ENCODE measurements around the gene MACROD2. TPM values are rescaled to one million over a fixed set of nuclear protein-coding genes. Genes with fewer than 3 reads are reported as not detected.

The MACROD2 gene
- total RNA-seq, 1 donor from 2014 or later, result 2.5 TPM

DNA sequence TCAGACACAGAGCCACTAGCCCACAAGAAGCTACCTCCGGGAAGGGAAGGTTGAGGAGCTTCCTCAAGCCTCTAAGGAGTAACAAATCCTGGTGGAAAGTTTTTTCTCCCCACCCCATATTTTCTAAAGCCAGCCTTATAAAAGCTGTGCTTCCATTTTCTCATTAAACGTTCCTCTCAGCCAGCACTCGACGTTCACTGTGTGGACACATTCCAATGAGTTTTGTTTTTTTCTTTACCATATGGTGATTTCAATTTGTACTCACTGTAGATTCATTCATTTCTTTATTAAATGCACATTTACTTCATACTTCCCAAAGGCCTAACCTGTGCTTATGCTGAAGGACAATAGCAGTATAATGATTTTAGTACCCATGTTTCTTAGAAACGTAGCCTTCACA lies 536.5 kb downstream of the MACROD2 start:
- Mint-ChIP-seq H3K9me3 (ENCODE audit: unreplicated experiment) (peaks cover 4% of the 10 kb centered on the region), H3K27ac (ENCODE audit: unreplicated experiment) (no peak overlapping the region), H3K4me3 (ENCODE audit: unreplicated experiment) (no peak overlapping the region), H3K27me3 (ENCODE audit: unreplicated experiment) (no peaks in the 10 kb centered on the region), H3K4me1 (ENCODE audit: unreplicated experiment) (no peaks in the 10 kb centered on the region), H3K36me3 (ENCODE audit: unreplicated experiment) (no peaks in the 10 kb centered on the region)
- DNase-seq (ENCODE audit: extremely low spot score, unreplicated experiment), result no peak
- TF ChIP-seq, protein P1, sequence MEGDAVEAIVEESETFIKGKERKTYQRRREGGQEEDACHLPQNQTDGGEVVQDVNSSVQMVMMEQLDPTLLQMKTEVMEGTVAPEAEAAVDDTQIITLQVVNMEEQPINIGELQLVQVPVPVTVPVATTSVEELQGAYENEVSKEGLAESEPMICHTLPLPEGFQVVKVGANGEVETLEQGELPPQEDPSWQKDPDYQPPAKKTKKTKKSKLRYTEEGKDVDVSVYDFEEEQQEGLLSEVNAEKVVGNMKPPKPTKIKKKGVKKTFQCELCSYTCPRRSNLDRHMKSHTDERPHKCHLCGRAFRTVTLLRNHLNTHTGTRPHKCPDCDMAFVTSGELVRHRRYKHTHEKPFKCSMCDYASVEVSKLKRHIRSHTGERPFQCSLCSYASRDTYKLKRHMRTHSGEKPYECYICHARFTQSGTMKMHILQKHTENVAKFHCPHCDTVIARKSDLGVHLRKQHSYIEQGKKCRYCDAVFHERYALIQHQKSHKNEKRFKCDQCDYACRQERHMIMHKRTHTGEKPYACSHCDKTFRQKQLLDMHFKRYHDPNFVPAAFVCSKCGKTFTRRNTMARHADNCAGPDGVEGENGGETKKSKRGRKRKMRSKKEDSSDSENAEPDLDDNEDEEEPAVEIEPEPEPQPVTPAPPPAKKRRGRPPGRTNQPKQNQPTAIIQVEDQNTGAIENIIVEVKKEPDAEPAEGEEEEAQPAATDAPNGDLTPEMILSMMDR (IDR thresholded peaks at IDR 0.05), result no peak

DNA sequence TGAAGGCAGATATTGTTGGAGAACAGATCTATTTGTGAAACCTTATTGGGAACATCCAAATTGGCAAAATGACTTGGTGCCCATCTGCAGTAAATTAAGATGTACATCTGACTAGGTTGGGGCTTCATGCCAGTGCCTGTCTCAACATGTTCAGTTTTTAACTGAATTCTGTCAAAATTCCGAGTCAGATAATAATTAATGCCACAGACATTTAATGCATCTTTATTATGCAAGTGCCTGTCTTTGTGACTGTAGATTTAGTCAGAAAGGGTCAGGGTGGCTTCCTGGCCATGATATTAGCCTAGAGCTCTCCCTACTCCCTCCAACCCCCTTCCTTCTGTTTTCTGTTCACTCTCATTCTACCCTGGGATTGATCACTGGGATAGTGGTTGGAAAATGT lies 541.4 kb downstream of the MACROD2 start:
- TF ChIP-seq, protein P1 (IDR thresholded peaks at IDR 0.05), result no peak
- DNase-seq (ENCODE audit: extremely low spot score, unreplicated experiment), result no peak
- no peaks in the 10 kb centered on the region for H3K27me3 Mint-ChIP-seq (ENCODE audit: unreplicated experiment)
- H3K36me3 Mint-ChIP-seq (ENCODE audit: unreplicated experiment), result no peaks in the 10 kb centered on the region
- no peaks in the 10 kb centered on the region for H3K4me1 Mint-ChIP-seq (ENCODE audit: unreplicated experiment)
- H3K4me3 Mint-ChIP-seq (ENCODE audit: unreplicated experiment), result no peak overlapping the region
- H3K9me3 Mint-ChIP-seq (ENCODE audit: unreplicated experiment), result no peaks in the 10 kb centered on the region
- H3K27ac Mint-ChIP-seq (ENCODE audit: unreplicated experiment), result no peak overlapping the region

DNA sequence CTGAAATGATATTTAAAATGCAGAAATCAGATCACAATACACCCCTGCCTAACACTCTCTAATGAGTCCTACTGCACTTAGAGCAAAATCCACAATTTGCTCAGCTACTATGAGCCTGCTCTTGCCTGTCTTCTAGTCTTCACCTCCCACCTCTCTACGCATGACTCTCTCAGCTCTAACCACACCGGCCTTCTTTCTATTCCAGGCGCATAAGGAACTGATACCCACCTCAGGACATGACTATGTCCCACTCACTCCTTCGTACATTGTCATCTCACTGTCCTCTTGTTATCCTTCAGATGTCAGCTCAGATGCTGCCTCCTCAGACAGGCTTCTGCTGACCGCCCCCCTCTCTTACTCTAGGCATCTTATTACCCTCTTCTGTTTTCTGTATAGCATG lies 543.1 kb downstream of the MACROD2 start:
- no peaks in the 10 kb centered on the region for H3K27me3 Mint-ChIP-seq (ENCODE audit: unreplicated experiment)
- no peaks in the 10 kb centered on the region for H3K36me3 Mint-ChIP-seq (ENCODE audit: unreplicated experiment)
- no peak overlapping the region for H3K4me3 Mint-ChIP-seq (ENCODE audit: unreplicated experiment)
- TF ChIP-seq, protein P1 (IDR thresholded peaks at IDR 0.05), result no peak
- H3K27ac Mint-ChIP-seq (ENCODE audit: unreplicated experiment), result no peak overlapping the region
- H3K9me3 Mint-ChIP-seq (ENCODE audit: unreplicated experiment), result no peaks in the 10 kb centered on the region
- DNase-seq (ENCODE audit: extremely low spot score, unreplicated experiment), result no peak
- H3K4me1 Mint-ChIP-seq (ENCODE audit: unreplicated experiment), result no peaks in the 10 kb centered on the region

DNA sequence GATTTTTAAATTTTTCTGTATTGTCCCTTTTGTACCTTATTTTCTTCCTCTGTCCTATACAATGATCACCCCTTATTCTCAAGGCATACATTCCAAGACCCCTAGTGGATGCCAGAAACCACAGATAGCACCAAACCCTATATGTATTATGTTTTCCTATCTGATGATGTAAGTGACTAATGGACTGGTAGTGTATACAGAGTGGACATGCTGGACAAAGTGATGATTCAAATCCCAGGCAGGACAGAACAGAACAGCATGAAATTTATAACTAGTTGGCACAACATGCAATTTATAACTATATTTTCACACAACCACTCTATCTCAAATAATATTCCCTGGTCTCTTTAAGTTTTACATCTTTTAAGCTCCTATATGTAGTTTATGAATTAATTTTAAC lies 547.7 kb downstream of the MACROD2 start:
- no peak for DNase-seq (ENCODE audit: extremely low spot score, unreplicated experiment)
- H3K36me3 Mint-ChIP-seq (ENCODE audit: unreplicated experiment), result no peaks in the 10 kb centered on the region
- TF ChIP-seq, protein P1 (IDR thresholded peaks at IDR 0.05), result no peak
- no peak overlapping the region for H3K27ac Mint-ChIP-seq (ENCODE audit: unreplicated experiment)
- H3K27me3 Mint-ChIP-seq (ENCODE audit: unreplicated experiment), result no peaks in the 10 kb centered on the region
- H3K4me3 Mint-ChIP-seq (ENCODE audit: unreplicated experiment), result no peak overlapping the region
- H3K9me3 Mint-ChIP-seq (ENCODE audit: unreplicated experiment), result no peaks in the 10 kb centered on the region
- no peaks in the 10 kb centered on the region for H3K4me1 Mint-ChIP-seq (ENCODE audit: unreplicated experiment)

DNA sequence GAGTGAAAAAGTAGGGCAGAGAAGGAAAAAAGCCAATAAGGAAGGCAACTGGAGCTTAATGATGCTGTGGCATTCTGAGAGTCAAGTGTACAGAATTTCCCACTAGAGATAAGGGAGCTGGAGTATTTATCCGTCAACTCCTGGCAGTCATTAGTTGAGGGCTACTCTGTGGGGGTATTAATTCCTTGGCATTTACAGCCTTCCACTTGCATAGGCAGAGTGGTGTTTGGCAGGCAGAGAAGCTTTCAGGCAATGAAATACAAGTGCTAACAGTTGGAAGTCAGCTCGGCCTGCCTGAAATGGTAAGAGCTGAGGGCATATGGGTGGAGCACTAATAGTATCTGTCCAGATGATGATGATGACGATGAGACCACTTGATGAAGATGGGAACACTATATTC lies 549.4 kb downstream of the MACROD2 start:
- Mint-ChIP-seq H3K4me3 (ENCODE audit: unreplicated experiment) (no peak overlapping the region), H3K36me3 (ENCODE audit: unreplicated experiment) (no peaks in the 10 kb centered on the region), H3K27me3 (ENCODE audit: unreplicated experiment) (no peaks in the 10 kb centered on the region), H3K27ac (ENCODE audit: unreplicated experiment) (no peak overlapping the region), H3K4me1 (ENCODE audit: unreplicated experiment) (no peaks in the 10 kb centered on the region), H3K9me3 (ENCODE audit: unreplicated experiment) (no peaks in the 10 kb centered on the region)
- TF ChIP-seq, protein P1 (IDR thresholded peaks at IDR 0.05), result no peak
- no peak for DNase-seq (ENCODE audit: extremely low spot score, unreplicated experiment)

All from osteocyte (in vitro differentiated cells).